Esophagus muscularis mucosa (tissue), 4 donors: ENCODE measurements around the gene CIAO1. TPM values are rescaled to one million over a fixed set of nuclear protein-coding genes. Genes with fewer than 3 reads are reported as not detected.

Source experiments
- DNase-seq: peaks from one replicate; pipeline ENCODE4 v3.0.0-alpha.2; 2017; ENCODE audit errors: extremely low spot score
- H3K27ac ChIP-seq, 4 donors: fragments of 200-600 bp; sonication (generic); replicated peaks in 1 of 4; 1 replicate in 3 of 4; 2 replicates in 1 of 4; pipeline ENCODE4 v1.5.1; 2016 to 2019; ENCODE audit warnings: mild to moderate bottlenecking in 1 of 4
- H3K27me3 ChIP-seq, 4 donors: fragments of 200-600 bp; sonication (generic); one replicate each; pipeline versions ENCODE4 v1.5.1 to v1.6.0; 2016 to 2019
- H3K36me3 ChIP-seq, 4 donors: fragments of 200-600 bp; sonication (generic); one replicate each; pipeline ENCODE4 v1.5.1; 2016 to 2019
- H3K4me1 ChIP-seq, 4 donors: fragments of 200-600 bp; sonication (generic); one replicate each; pipeline ENCODE4 v1.5.1; 2016 to 2019
- H3K4me3 ChIP-seq, 4 donors: fragments of 200-600 bp; sonication (generic); 1 replicate in 2 of 4; 2 replicates in 2 of 4; pipeline ENCODE4 v1.5.1; 2016 to 2019; ENCODE audit warnings: mild to moderate bottlenecking in 4 of 4, moderate library complexity in 1 of 4
- H3K9me3 ChIP-seq, 4 donors: fragments of 200-600 bp; sonication (generic); 1 replicate in 3 of 4; 2 replicates in 1 of 4; pipeline ENCODE4 v1.5.1; 2016 to 2019
- CTCF ChIP-seq, 3 experiments: fragments of 200-600 bp in 2 of 3; fragments of 450-650 bp in 1 of 3; sonication (generic) in 2 of 3; IDR thresholded peaks; one replicate each; pipeline ENCODE4 v1.5.1; 2017 to 2019; ENCODE audit warnings: antibody characterized with exemption in 3 of 3, mild to moderate bottlenecking in 2 of 3, moderate library complexity in 1 of 3
- POLR2A ChIP-seq: fragments of 450-650 bp; IDR thresholded peaks from one replicate; pipeline ENCODE4 v1.6.1; 2017; ENCODE audit warnings: antibody characterized with exemption, moderate library complexity, mild to moderate bottlenecking, low read depth
- POLR2AphosphoS5 ChIP-seq, 2 donors: sonication (generic); formaldehyde crosslinking; IDR thresholded peaks; one replicate each; pipeline ENCODE4 v1.6.1; 2017; ENCODE audit warnings: antibody characterized with exemption in 2 of 2
- WGBS: methylation state at CpG from one replicate; pipeline ENCODE4 v1.1.5; 2018; 5-methylcytosine and 5-hydroxymethylcytosine counted together
- intact Hi-C: fragments of 100-400 bp; cut with DNase I; formaldehyde crosslinking; loops from one replicate; pipeline ENCODE4 v1.15.1; 2023
- total RNA-seq, 4 donors: library from RNA; depleted of rRNA; stranded (reverse); fragments of >200 nt; gene quantifications; one replicate each; pipeline versions ENCODE4 v1.1.0 to v1.2.1, GENCODE V29; 2016

The CIAO1 gene
- total RNA-seq, 4 donors from 2014 or later: 76.4 to 101 (median 92.5) TPM

- WGBS: 13% methylated on average over 14 of the region's 41 CpGs
- no peaks in the 10 kb centered on the region for H3K36me3 ChIP-seq
- no peaks in the 10 kb centered on the region for H3K9me3 ChIP-seq
- peak overlapping the region; percentile 10 to 65 (median 54) for H3K27ac ChIP-seq
- H3K4me1 ChIP-seq: peaks cover 22 to 33% (median 31%) of the 10 kb centered on the region in 4 donors
- DNase-seq: no peak
- TF ChIP-seq CTCF (IDR thresholded peaks at IDR 0.05) (no peak), POLR2AphosphoS5 (IDR thresholded peaks at IDR 0.05) (no peak), POLR2A (no peak)
- peaks cover 3 to 91% (median 22%) of the 10 kb centered on the region in 4 donors for H3K27me3 ChIP-seq
- intact Hi-C loops: no loop called here
- H3K4me3 ChIP-seq: peak overlapping the region; percentile 56 to 65 (median 60)
These were observed 55.0 kb downstream of the CIAO1 start for GRCh38 chr2:96320728-96321622.

Other genes starting within 250 kb of the CIAO1 start
- 1 to 10 TPM; 4.2 to 10.0 (median 8.3) TPM for gene GPAT2, start 231.3 kb upstream of the CIAO1 start, total RNA-seq
- gene ADRA2B, start 149.7 kb upstream of the CIAO1 start, total RNA-seq: 1 to 10 TPM; 2.1 to 6.0 (median 4.0) TPM
- gene ASTL, start 127.7 kb upstream of the CIAO1 start, total RNA-seq: not detected
- 1 to 10 TPM; 1.1 to 5.5 (median 1.7) TPM for gene DUSP2, start 120.8 kb upstream of the CIAO1 start, total RNA-seq
- gene STARD7, start 57.4 kb upstream of the CIAO1 start, total RNA-seq: 100 to 1,000 TPM in 1 of 4 donors, 10 to 100 TPM in 3; 85.0 to 110 (median 92.2) TPM
- gene TMEM127, start 228 bp upstream of the CIAO1 start, total RNA-seq: 10 to 100 TPM; 42.8 to 72.0 (median 55.3) TPM
- gene SNRNP200, start 39.3 kb downstream of the CIAO1 start, total RNA-seq: 100 to 1,000 TPM in 2 of 4 donors, 10 to 100 TPM in 2; 73.7 to 106 (median 90.8) TPM
- gene ITPRIPL1, start 59.1 kb downstream of the CIAO1 start, total RNA-seq: 1 to 10 TPM in 2 of 4 donors, under 1 TPM in 2; 0.42 to 1.4 (median 0.93) TPM
- gene NCAPH, start 69.5 kb downstream of the CIAO1 start, total RNA-seq: 1 to 10 TPM in 2 of 4 donors, under 1 TPM in 2; 0.45 to 1.4 (median 0.87) TPM
- gene NEURL3, start 239.1 kb downstream of the CIAO1 start, total RNA-seq: not detected